GM12878 (cell line): ENCODE data around the gene CACYBP. TPM values are rescaled to one million over a fixed set of nuclear protein-coding genes. Genes with fewer than 3 reads are reported as not detected.

Experiments used
- ATAC-seq: fragments of 200-7000 bp; cut with Tn5 transposase; 3 replicates; pipeline ENCODE4 v1.9.1; 2020; ENCODE audit warnings: mild to moderate bottlenecking, moderate library complexity
- BruUV-seq: library from RNA; stranded (reverse); fragments of 400-500 nt; replicated peaks from 2 replicates; lab custom pipeline; 2021; lab: Mats Ljungman, UMichigan
- CTCF ChIA-PET: fragments of 300-600 bp; sonication (Branson Sonifier 250); formaldehyde crosslinking; extraction: SDS; loops from one replicate; lab custom pipeline; 2021; ENCODE audit warnings: inconsistent platforms; lab: Yijun Ruan, JAX
- POLR2A ChIA-PET: fragments of 350-600 bp; formaldehyde crosslinking; extraction: SDS; loops from one replicate; lab custom pipeline; 2021; ENCODE audit warnings: inconsistent platforms; lab: Charles Lee
- RAD21 ChIA-PET: fragments of 300-600 bp; sonication (Branson Sonifier 250); formaldehyde crosslinking; loops from one replicate; lab custom pipeline; 2023; ENCODE audit warnings: antibody characterized with exemption; ENCODE audit not compliant: unreplicated experiment; lab: Charles Lee
- SMC1A ChIA-PET: fragments of 300-600 bp; sonication (Branson Sonifier 250); formaldehyde crosslinking; loops from one replicate; lab custom pipeline; 2023; ENCODE audit not compliant: unreplicated experiment, uncharacterized antibody; lab: Charles Lee
- DNase-seq: peaks from one replicate; pipeline ENCODE4 v3.0.0-alpha.2; 2011; ENCODE audit warnings: low read depth, low spot score
- FAIRE-seq: peaks from 3 replicates; lab custom pipeline; 2011; peaks lifted over from hg19 to GRCh38; lab: Jason Lieb, UNC
- H2AFZ ChIP-seq: 2 replicates; pipeline ENCODE4 v1.6.0; 2011; ENCODE audit warnings: low read depth, low read length, control low read depth; ENCODE audit not compliant: control insufficient read depth
- H3K27ac ChIP-seq: 2 replicates; pipeline ENCODE4 v1.5.1; 2011; ENCODE audit warnings: control low read depth; ENCODE audit not compliant: control insufficient read depth, insufficient read depth
- H3K27me3 ChIP-seq, 2 experiments: replicated peaks in 1 of 2; 2 replicates each; pipeline versions ENCODE4 v1.6.0 to v1.6.1; 2011; ENCODE audit warnings: low read length in 1 of 2; ENCODE audit not compliant: control insufficient read depth in 2 of 2, insufficient read depth in 2 of 2
- H3K36me3 ChIP-seq, 2 experiments: 2 replicates each; pipeline ENCODE4 v1.5.1; 2011; ENCODE audit warnings: low read length in 1 of 2; ENCODE audit not compliant: control insufficient read depth in 2 of 2, insufficient read depth in 2 of 2
- H3K4me1 ChIP-seq: 2 replicates; pipeline ENCODE4 v1.6.1; 2011; ENCODE audit warnings: mild to moderate bottlenecking, low read length, moderate library complexity, mixed read lengths; ENCODE audit not compliant: control insufficient read depth, insufficient read depth
- H3K4me2 ChIP-seq: 2 replicates; pipeline ENCODE4 v1.6.0; 2011; ENCODE audit warnings: control low read depth; ENCODE audit not compliant: control insufficient read depth, insufficient read depth
- H3K4me3 ChIP-seq: fragments of 200-600 bp; sonication (generic); 2 replicates; pipeline ENCODE4 v1.5.1; 2016
- H3K79me2 ChIP-seq: 2 replicates; pipeline ENCODE4 v1.6.0; 2011; ENCODE audit warnings: low read length; ENCODE audit not compliant: control insufficient read depth, insufficient read depth
- H3K9ac ChIP-seq: 2 replicates; pipeline ENCODE4 v1.8.0; 2011; ENCODE audit warnings: low read length, control low read depth, mixed read lengths; ENCODE audit not compliant: control insufficient read depth, insufficient read depth
- H3K9me3 ChIP-seq: replicated peaks from 3 replicates; pipeline ENCODE4 v1.5.1; 2011; ENCODE audit warnings: mild to moderate bottlenecking, low read length; ENCODE audit not compliant: control insufficient read depth, insufficient read depth
- H4K20me1 ChIP-seq: 2 replicates; pipeline ENCODE4 v1.6.0; 2011; ENCODE audit not compliant: control insufficient read depth, insufficient read depth
- EGR1 ChIP-seq, 2 experiments: IDR thresholded peaks; 1 replicate in 1 of 2; 2 replicates in 1 of 2; pipeline ENCODE4 v1.6.1; 2011 to 2012; ENCODE audit warnings: low read depth in 2 of 2, low read length in 2 of 2, borderline replicate concordance in 1 of 2, mild to moderate bottlenecking in 1 of 2, moderate library complexity in 1 of 2
- IKZF1 ChIP-seq: fragments of 450-650 bp; conservative IDR thresholded peaks from 2 replicates; pipeline ENCODE4 v1.6.1; 2017; ENCODE audit warnings: antibody characterized with exemption, mild to moderate bottlenecking
- RCOR1 ChIP-seq: conservative IDR thresholded peaks from 2 replicates; pipeline ENCODE4 v1.6.1; 2012; ENCODE audit warnings: low read depth, low read length, improper control_type of control experiment
- SREBF2 ChIP-seq: IDR thresholded peaks from 2 replicates; pipeline ENCODE4 v1.6.1; 2012; ENCODE audit warnings: mild to moderate bottlenecking, low read length
- TBL1XR1 ChIP-seq: IDR thresholded peaks from 2 replicates; pipeline ENCODE4 v1.6.1; 2012; ENCODE audit warnings: low read depth, low read length, improper control_type of control experiment
- WGBS: methylation state at CpG from one replicate; pipeline ENCODE4 v1.1.6; 2016; ENCODE audit warnings: low lambda C conversion rate; ENCODE audit not compliant: insufficient replicate concordance, insufficient coverage; ENCODE audit errors: missing lambda C conversion rate; 5-methylcytosine and 5-hydroxymethylcytosine counted together
- in situ Hi-C: fragments of 300-500 bp; cut with MboI; formaldehyde crosslinking; loops from 9 replicates; pipeline ENCODE4 v1.14.3; 2018; ENCODE audit warnings: mixed read lengths
- intact Hi-C: fragments of 100-400 bp; cut with micrococcal nuclease; formaldehyde crosslinking; loops from one replicate; pipeline ENCODE4 v1.14.2; 2022; ENCODE audit not compliant: unreplicated experiment
- polyA plus RNA-seq, 11 experiments: library from polyadenylated mRNA; depleted of rRNA in 4 of 11; unstranded in 6 of 11; stranded (reverse) in 5 of 11; fragments of >200 nt; fragmentation: Nextera tagmentation in 4 of 11; fragmentation: Illumina TruSeq in 1 of 11; extraction: Ambion mirVana in 4 of 11; extraction: Trizol in 1 of 11; gene quantifications; 1 replicate in 1 of 11; 2 replicates in 10 of 11; pipeline versions ENCODE4 v1.2.1 to v1.2.3, GENCODE V29; 2011 to 2016; ENCODE audit warnings: inconsistent platforms in 2 of 11, missing spikeins in 2 of 11, low read depth in 1 of 11
- total RNA-seq, 4 experiments: library from RNA; depleted of rRNA in 3 of 4; stranded (reverse); fragments of >200 nt in 3 of 4; fragmentation: Illumina TruSeq in 1 of 4; extraction: Trizol in 1 of 4; gene quantifications; 2 replicates each; pipeline versions ENCODE4 v1.2.1 to v1.2.3, GENCODE V29; 2013 to 2021
- TF ChIP-seq, protein P1 (sequence below): IDR thresholded peaks from 2 replicates; pipeline ENCODE4 v1.6.1; 2012; ENCODE audit warnings: low read length, inconsistent platforms

Gene CACYBP
- total and polyA plus RNA-seq, 10 of the 15 experiments (the other 5 are each of a cell fraction or from before 2014, with no cell fraction given), result 77.7 to 488 (median 218) TPM

DNA sequence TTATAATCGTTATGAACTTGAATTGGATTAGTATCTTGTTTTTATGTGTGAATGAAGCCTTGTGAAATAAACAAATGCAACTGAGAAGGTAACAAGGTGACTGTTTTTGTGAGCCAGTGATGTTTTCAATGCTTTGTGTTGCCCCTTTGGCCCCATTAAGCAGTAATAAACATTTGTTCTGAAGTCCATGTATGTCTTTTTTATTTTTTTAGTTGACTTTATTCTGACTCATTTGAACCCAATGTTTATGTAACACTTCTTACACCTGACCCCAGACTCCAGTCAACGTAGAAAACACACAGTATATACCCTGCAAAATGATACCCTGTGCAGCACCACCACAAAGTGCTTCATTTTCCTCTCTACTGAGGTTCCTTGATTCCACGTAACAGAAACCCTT is 4.6 kb upstream of the CACYBP start (continued):
- TF ChIP-seq EGR1 (IDR thresholded peaks at IDR 0.05; ENCODE audit: borderline replicate concordance in 1 of 2, low read depth in 2 of 2, low read length in 2 of 2) (no peak), IKZF1 (no peak), TBL1XR1 (no peak)

- no peaks in the 10 kb centered on the region for H3K9me3 ChIP-seq
- intact Hi-C loops, result loop anchor here (5.0 to 10.0 kb wide), 4 partner anchors 209 to 1171 kb away; partner anchors contain the start of genes CENPL, DARS2 and RABGAP1L
- TF ChIP-seq, protein P1, sequence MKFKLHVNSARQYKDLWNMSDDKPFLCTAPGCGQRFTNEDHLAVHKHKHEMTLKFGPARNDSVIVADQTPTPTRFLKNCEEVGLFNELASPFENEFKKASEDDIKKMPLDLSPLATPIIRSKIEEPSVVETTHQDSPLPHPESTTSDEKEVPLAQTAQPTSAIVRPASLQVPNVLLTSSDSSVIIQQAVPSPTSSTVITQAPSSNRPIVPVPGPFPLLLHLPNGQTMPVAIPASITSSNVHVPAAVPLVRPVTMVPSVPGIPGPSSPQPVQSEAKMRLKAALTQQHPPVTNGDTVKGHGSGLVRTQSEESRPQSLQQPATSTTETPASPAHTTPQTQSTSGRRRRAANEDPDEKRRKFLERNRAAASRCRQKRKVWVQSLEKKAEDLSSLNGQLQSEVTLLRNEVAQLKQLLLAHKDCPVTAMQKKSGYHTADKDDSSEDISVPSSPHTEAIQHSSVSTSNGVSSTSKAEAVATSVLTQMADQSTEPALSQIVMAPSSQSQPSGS, result no peak
- TF ChIP-seq SREBF2, result no peak
- TF ChIP-seq RCOR1, result no peak
- TF ChIP-seq, all 136 proteins: peak for 0
- ATAC-seq, result no peak
- no peaks in the 10 kb centered on the region; the same call in 1 of the 2 replicates for H3K4me1 ChIP-seq
- no peak overlapping the region for H3K27ac ChIP-seq
- CTCF ChIA-PET, result interaction anchor here (1.2 to 5.2 kb wide), 4 partner anchors 11 to 230 kb away, joined by 3 to 54 read pairs (median 4); no protein-coding TSS in a partner anchor
- H3K79me2 ChIP-seq, result peaks cover 20% of the 10 kb centered on the region
- H3K36me3 ChIP-seq, result peaks cover 0 to 6% of the 10 kb centered on the region in 2 experiments; a peak in 2 of 4 replicates
- no peak overlapping the region for H3K4me2 ChIP-seq
- no peak for DNase-seq
- no peaks in the 10 kb centered on the region for H3K27me3 ChIP-seq
- no peak for FAIRE-seq
- in situ Hi-C loops, result loop anchor here (5.0 to 10.0 kb wide), 2 partner anchors 224 to 731 kb away; no protein-coding TSS in a partner anchor
- 100% methylated on average over 1 of the region's 1 CpG for WGBS
- no peaks in the 10 kb centered on the region for H4K20me1 ChIP-seq
- RAD21 ChIA-PET, result interaction anchor here (0.7 to 1.4 kb wide), 5 partner anchors 10 to 32 kb away, joined by 3 to 4 read pairs (median 3); no protein-coding TSS in a partner anchor
- BruUV-seq, result no TSS peak
- H3K4me3 ChIP-seq, result no peak overlapping the region
- no peak overlapping the region for H3K9ac ChIP-seq
- SMC1A ChIA-PET, result interaction anchor here (1.0 to 6.5 kb wide), 6 partner anchors 13 to 196 kb away, joined by 3 to 89 read pairs (median 3); no protein-coding TSS in a partner anchor
- POLR2A ChIA-PET, result no interaction called here
- no peak overlapping the region for H2AFZ ChIP-seq
Observed at GRCh38 chr1:174995916-174996315, 3.8 kb upstream of the CACYBP start.
